ENCODE results near the gene SLC12A9.

DNA sequence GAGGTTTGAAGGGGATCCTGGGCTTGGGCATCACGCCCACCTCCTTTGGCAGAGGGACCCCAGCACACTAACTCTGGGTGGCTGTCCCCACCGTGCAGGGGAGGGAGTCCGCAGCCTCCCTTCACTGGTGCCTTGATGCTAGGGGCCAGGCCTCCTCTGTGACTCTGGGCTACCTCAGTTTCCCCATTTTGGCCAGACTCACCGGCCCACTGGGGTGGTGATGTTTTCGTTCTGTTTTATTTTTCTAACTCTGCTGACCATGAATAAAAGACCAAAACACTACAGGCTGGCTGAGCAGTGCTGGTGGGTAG lies 14.2 kb downstream of the SLC12A9 start:
- TF ChIP-seq, protein P1, sequence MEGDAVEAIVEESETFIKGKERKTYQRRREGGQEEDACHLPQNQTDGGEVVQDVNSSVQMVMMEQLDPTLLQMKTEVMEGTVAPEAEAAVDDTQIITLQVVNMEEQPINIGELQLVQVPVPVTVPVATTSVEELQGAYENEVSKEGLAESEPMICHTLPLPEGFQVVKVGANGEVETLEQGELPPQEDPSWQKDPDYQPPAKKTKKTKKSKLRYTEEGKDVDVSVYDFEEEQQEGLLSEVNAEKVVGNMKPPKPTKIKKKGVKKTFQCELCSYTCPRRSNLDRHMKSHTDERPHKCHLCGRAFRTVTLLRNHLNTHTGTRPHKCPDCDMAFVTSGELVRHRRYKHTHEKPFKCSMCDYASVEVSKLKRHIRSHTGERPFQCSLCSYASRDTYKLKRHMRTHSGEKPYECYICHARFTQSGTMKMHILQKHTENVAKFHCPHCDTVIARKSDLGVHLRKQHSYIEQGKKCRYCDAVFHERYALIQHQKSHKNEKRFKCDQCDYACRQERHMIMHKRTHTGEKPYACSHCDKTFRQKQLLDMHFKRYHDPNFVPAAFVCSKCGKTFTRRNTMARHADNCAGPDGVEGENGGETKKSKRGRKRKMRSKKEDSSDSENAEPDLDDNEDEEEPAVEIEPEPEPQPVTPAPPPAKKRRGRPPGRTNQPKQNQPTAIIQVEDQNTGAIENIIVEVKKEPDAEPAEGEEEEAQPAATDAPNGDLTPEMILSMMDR (IDR thresholded peaks at IDR 0.05; ENCODE audit: borderline replicate concordance, extremely low read depth, low read length, poor library complexity, severe bottlenecking) = no peak
- no peak for TF ChIP-seq EZH2 (IDR thresholded peaks at IDR 0.05; ENCODE audit: borderline replicate concordance, low read depth, low read length, severe bottlenecking)

All from DND-41 (cell line).